OCI-LY1 (cell line): ENCODE data around the gene GABARAPL2.

ENCODE experiments used
- H2AFZ ChIP-seq: fragments of 200-600 bp; sonication (generic), shearing (Covaris generic); 2 replicates; pipeline ENCODE4 v1.6.0; 2014; ENCODE audit warnings: antibody characterized with exemption, mild to moderate bottlenecking, low read length
- H3F3A ChIP-seq: fragments of 200-600 bp; sonication (generic), shearing (Covaris generic); 2 replicates; pipeline ENCODE4 v1.6.0; 2014; ENCODE audit warnings: mild to moderate bottlenecking, antibody characterized with exemption, low read length, moderate library complexity; ENCODE audit not compliant: insufficient read depth
- H3K27ac ChIP-seq: fragments of 200-600 bp; sonication (generic); 2 replicates; pipeline ENCODE4 v1.5.1; 2014; ENCODE audit warnings: low read length, mixed run types, mild to moderate bottlenecking, low read depth; ENCODE audit not compliant: poor library complexity, severe bottlenecking
- H3K27me3 ChIP-seq: fragments of 200-600 bp; sonication (generic); 2 replicates; pipeline ENCODE4 v1.6.0; 2014; ENCODE audit warnings: antibody characterized with exemption, mild to moderate bottlenecking, low read length, moderate library complexity; ENCODE audit not compliant: insufficient read depth
- H3K36me3 ChIP-seq: fragments of 200-600 bp; sonication (generic); 2 replicates; pipeline ENCODE4 v1.6.1; 2014; ENCODE audit warnings: mild to moderate bottlenecking, antibody characterized with exemption, low read length, moderate library complexity, mixed read lengths; ENCODE audit not compliant: insufficient read depth
- H3K4me1 ChIP-seq: fragments of 200-600 bp; sonication (generic); 2 replicates; pipeline ENCODE4 v1.5.1; 2014; ENCODE audit warnings: mild to moderate bottlenecking, low read length, moderate library complexity; ENCODE audit not compliant: insufficient read depth, severe bottlenecking
- H3K4me2 ChIP-seq: fragments of 200-600 bp; sonication (generic), shearing (Covaris generic); 2 replicates; pipeline ENCODE4 v1.6.1; 2014; ENCODE audit warnings: low read length
- H3K4me3 ChIP-seq: fragments of 200-600 bp; sonication (generic); 2 replicates; pipeline ENCODE4 v1.5.1; 2014; ENCODE audit warnings: low read length, low read depth, mild to moderate bottlenecking, mixed read lengths; ENCODE audit not compliant: poor library complexity, severe bottlenecking
- H3K79me2 ChIP-seq: fragments of 200-600 bp; shearing (Covaris generic); 2 replicates; pipeline ENCODE4 v1.6.1; 2016; ENCODE audit warnings: mixed run types, low read length, mixed read lengths; ENCODE audit not compliant: insufficient read depth
- H3K9ac ChIP-seq: fragments of 200-600 bp; sonication (generic), shearing (Covaris generic); 2 replicates; pipeline ENCODE4 v1.6.1; 2014; ENCODE audit warnings: mild to moderate bottlenecking, low read length, mixed read lengths
- H3K9me2 ChIP-seq: fragments of 200-600 bp; sonication (generic), shearing (Covaris generic); 2 replicates; pipeline ENCODE4 v1.6.1; 2014; ENCODE audit warnings: low read depth, mild to moderate bottlenecking, low read length, mixed read lengths
- H3K9me3 ChIP-seq: fragments of 200-600 bp; shearing (Covaris generic); 2 replicates; pipeline ENCODE4 v1.6.1; 2014; ENCODE audit warnings: low read length, mixed read lengths
- H4K20me1 ChIP-seq: fragments of 200-600 bp; sonication (generic), shearing (Covaris generic); 2 replicates; pipeline ENCODE4 v1.6.0; 2016; ENCODE audit warnings: mild to moderate bottlenecking, low read length; ENCODE audit not compliant: insufficient read depth
- CTCF ChIP-seq: fragments of 200-600 bp; sonication (generic), shearing (Covaris generic); IDR thresholded peaks from 2 replicates; pipeline ENCODE4 v1.5.1; 2017; ENCODE audit warnings: mild to moderate bottlenecking, antibody characterized with exemption, low read length, moderate library complexity, mixed read lengths
- EZH2 ChIP-seq: fragments of 200-600 bp; sonication (generic), shearing (Covaris generic); IDR thresholded peaks from 2 replicates; pipeline ENCODE4 v1.8.0; 2017; ENCODE audit warnings: borderline replicate concordance, mixed run types, mild to moderate bottlenecking, antibody characterized with exemption, low read length, moderate library complexity, mixed read lengths

GABARAPL2 gene

GRCh38 chr16:75606507-75606906 is 40.3 kb downstream of the GABARAPL2 start:
- Histone ChIP-seq H3K4me3 (no peak overlapping the region), H4K20me1 (no peaks in the 10 kb centered on the region), H3K4me2 (no peak overlapping the region)

GRCh38 chr16:75614066-75614897 is 48.1 kb downstream of the GABARAPL2 start:
- no peaks in the 10 kb centered on the region for H3F3A ChIP-seq
- no peaks in the 10 kb centered on the region for H3K4me1 ChIP-seq
- no peaks in the 10 kb centered on the region for H3K9me2 ChIP-seq
- peaks cover 98% of the 10 kb centered on the region for H3K36me3 ChIP-seq
- no peak overlapping the region for H3K4me2 ChIP-seq
- H3K79me2 ChIP-seq = no peaks in the 10 kb centered on the region
- no peak overlapping the region for H2AFZ ChIP-seq
- H3K9me3 ChIP-seq = no peaks in the 10 kb centered on the region
- no peak overlapping the region for H3K4me3 ChIP-seq
- no peaks in the 10 kb centered on the region for H3K27me3 ChIP-seq
- H3K9ac ChIP-seq = no peak overlapping the region
- H4K20me1 ChIP-seq = no peaks in the 10 kb centered on the region
- TF ChIP-seq EZH2 (no peak), CTCF (no peak)
- H3K27ac ChIP-seq = no peak overlapping the region

More at GRCh38 chr16:75606507-75606906, 40.3 kb downstream of the GABARAPL2 start:
- Histone ChIP-seq H3K9me2 (no peaks in the 10 kb centered on the region), H3K36me3 (peaks cover 97% of the 10 kb centered on the region), H3K9ac (no peak overlapping the region), H3K4me1 (no peaks in the 10 kb centered on the region), H3K27ac (no peak overlapping the region), H3K9me3 (no peaks in the 10 kb centered on the region), H3K27me3 (no peaks in the 10 kb centered on the region), H3F3A (no peaks in the 10 kb centered on the region), H2AFZ (no peak overlapping the region), H3K79me2 (no peaks in the 10 kb centered on the region)
- TF ChIP-seq EZH2 (no peak), CTCF (no peak)

- H3K4me1 ChIP-seq = no peaks in the 10 kb centered on the region
- no peak overlapping the region for H3K4me2 ChIP-seq
- peaks cover 98% of the 10 kb centered on the region for H3K36me3 ChIP-seq
- H3K9me2 ChIP-seq = no peaks in the 10 kb centered on the region
- H3K27ac ChIP-seq = no peak overlapping the region
- H4K20me1 ChIP-seq = no peaks in the 10 kb centered on the region
- H3K27me3 ChIP-seq = no peaks in the 10 kb centered on the region
- no peak for TF ChIP-seq CTCF
- TF ChIP-seq EZH2 = no peak
- H3K79me2 ChIP-seq = no peaks in the 10 kb centered on the region
- H2AFZ ChIP-seq = no peak overlapping the region
- H3K4me3 ChIP-seq = no peak overlapping the region
- H3F3A ChIP-seq = no peaks in the 10 kb centered on the region
- no peaks in the 10 kb centered on the region for H3K9me3 ChIP-seq
- H3K9ac ChIP-seq = no peak overlapping the region
Observed at GRCh38 chr16:75615619-75616018, 49.4 kb downstream of the GABARAPL2 start.
